Rectal smooth muscle tissue (tissue), 1 donor: ENCODE results near the gene VPS13A.
"Not testable (repeated sequence)": the region's sequence is repeated elsewhere in the genome, so short reads cannot be mapped to it uniquely, and the experiment has no call there.

Experiments
- H3K27ac ChIP-seq: one replicate; pipeline ENCODE4 v1.7.0; 2013; ENCODE audit warnings: low read depth, low read length, inconsistent platforms
- H3K27me3 ChIP-seq: one replicate; pipeline ENCODE4 v1.7.0; 2013; ENCODE audit warnings: low read length; ENCODE audit not compliant: control insufficient read depth, insufficient read depth
- H3K36me3 ChIP-seq: one replicate; pipeline ENCODE4 v1.7.0; 2013; ENCODE audit warnings: low read length; ENCODE audit not compliant: control insufficient read depth, insufficient read depth
- H3K4me1 ChIP-seq: one replicate; pipeline ENCODE4 v1.7.0; 2013; ENCODE audit warnings: low read length; ENCODE audit not compliant: control insufficient read depth, insufficient read depth
- H3K4me3 ChIP-seq: one replicate; pipeline ENCODE4 v1.7.0; 2013; ENCODE audit warnings: low read length
- H3K9ac ChIP-seq: one replicate; pipeline ENCODE4 v1.7.0; 2013; ENCODE audit warnings: low read length

Gene VPS13A

DNA sequence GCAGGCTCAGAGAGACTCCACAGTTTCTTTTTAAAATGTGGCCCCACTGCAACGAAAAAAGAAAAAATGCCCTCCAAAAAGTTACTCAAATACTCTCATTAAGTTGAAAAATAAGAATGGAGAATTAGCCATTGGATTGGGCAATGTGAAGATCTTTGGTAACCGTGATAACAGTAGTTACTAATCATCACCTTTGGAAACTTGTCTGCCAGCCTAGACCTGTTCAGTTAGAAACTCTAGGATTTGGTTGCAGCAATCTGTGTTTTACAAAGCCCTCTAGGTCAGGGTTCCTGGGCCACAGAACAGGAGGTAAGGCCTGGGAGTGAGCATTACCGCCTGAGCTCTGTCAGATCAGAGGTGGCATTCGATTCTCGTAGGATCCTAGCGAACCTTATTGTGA, 34.2 kb downstream of the VPS13A start:
- no peak overlapping the region for H3K4me3 ChIP-seq

DNA sequence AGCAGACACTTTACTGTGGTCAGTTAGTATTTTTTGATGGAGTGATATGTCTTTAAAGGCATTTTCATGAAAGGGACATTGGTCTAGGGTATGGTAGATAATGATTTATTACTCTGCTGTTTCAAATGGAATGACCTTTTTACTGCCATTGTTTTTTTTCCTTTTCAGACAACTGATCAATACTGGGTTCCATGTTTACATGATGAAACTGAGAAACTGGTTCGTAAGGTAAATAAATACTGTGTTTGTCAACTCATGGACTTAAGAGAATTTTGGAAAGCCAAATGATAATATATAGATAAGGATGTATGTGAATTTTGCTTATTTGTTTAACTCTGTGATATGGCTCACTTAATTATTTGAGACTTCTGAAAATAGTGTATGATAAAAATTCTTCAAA, 35.5 kb downstream of the VPS13A start:
- Histone ChIP-seq H3K4me1 (no peaks in the 10 kb centered on the region), H3K27me3 (no peaks in the 10 kb centered on the region), H3K27ac (no peak overlapping the region), H3K4me3 (no peak overlapping the region), H3K36me3 (no peaks in the 10 kb centered on the region), H3K9ac (no peak overlapping the region)

More for the DNA sequence above, 34.2 kb downstream of the VPS13A start:
- Histone ChIP-seq H3K27me3 (no peaks in the 10 kb centered on the region), H3K9ac (no peak overlapping the region), H3K36me3 (no peaks in the 10 kb centered on the region), H3K4me1 (no peaks in the 10 kb centered on the region), H3K27ac (no peak overlapping the region)

DNA sequence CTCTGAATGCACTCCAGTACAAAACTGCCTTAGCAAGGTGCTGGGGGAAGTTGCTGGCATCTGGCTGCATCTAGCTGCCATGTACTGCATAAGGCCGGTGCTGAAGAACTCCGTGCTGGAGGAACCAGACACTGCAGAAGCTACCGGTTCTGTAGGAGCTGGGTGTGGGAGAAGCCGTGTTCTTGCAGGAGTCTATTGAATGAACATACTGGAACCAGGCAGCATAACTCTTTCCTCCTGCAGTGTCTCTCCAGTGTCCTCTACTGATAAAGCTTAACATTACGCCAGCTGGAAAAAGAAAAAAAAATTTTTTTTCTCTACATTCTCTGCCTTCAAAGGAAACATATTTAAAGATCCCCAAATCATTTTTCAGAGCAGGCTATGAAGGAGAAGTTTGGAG, 38.5 kb downstream of the VPS13A start:
- Histone ChIP-seq H3K27ac (no peak overlapping the region), H3K4me1 (no peaks in the 10 kb centered on the region), H3K4me3 (no peak overlapping the region), H3K9ac (no peak overlapping the region), H3K36me3 (no peaks in the 10 kb centered on the region), H3K27me3 (no peaks in the 10 kb centered on the region)

DNA sequence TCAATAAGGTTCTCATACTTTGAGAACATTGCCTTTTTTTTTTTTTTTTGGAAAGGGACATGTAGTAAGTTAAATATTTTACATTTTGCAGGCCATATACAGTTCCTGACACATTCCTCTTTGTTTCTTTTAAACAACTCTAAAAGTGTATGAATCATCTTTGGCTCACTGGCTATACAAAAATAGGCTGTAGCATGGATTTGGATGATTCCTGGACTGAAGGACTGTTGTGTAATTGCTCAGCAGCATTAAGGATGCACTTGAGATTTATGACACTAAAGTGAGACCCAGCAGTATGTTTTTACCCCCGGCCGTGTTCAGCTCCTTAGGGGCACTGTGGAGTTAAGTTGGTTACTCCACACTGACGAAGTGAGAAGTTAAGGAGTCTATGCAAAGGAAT, 41.3 kb downstream of the VPS13A start:
- Histone ChIP-seq H3K27ac (no peak overlapping the region), H3K9ac (no peak overlapping the region), H3K36me3 (no peaks in the 10 kb centered on the region), H3K4me3 (no peak overlapping the region), H3K27me3 (no peaks in the 10 kb centered on the region), H3K4me1 (no peaks in the 10 kb centered on the region)

DNA sequence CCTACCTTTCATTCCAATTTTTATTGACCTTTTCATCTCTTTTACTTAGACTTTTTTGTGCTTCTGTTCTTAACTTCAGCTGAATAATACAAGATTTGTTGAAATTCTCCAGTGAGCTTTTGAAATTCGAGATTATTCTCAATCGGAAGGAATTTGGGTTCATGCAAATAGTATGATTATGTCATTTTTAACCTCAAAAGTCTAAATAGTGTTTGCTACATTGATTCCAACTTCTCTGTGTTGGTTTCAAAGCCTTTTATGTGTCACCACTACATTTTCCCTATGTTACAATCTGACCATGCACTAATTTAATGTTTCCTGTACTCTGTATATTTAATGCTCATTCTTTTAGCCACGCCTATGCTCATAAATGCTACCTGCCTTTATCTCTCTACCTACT, 44.1 kb downstream of the VPS13A start:
- H3K27me3 ChIP-seq = no peaks in the 10 kb centered on the region
- H3K4me1 ChIP-seq = no peaks in the 10 kb centered on the region
- H3K36me3 ChIP-seq = peaks cover 2% of the 10 kb centered on the region
- no peak overlapping the region for H3K9ac ChIP-seq
- no peak overlapping the region for H3K27ac ChIP-seq
- no peak overlapping the region for H3K4me3 ChIP-seq

DNA sequence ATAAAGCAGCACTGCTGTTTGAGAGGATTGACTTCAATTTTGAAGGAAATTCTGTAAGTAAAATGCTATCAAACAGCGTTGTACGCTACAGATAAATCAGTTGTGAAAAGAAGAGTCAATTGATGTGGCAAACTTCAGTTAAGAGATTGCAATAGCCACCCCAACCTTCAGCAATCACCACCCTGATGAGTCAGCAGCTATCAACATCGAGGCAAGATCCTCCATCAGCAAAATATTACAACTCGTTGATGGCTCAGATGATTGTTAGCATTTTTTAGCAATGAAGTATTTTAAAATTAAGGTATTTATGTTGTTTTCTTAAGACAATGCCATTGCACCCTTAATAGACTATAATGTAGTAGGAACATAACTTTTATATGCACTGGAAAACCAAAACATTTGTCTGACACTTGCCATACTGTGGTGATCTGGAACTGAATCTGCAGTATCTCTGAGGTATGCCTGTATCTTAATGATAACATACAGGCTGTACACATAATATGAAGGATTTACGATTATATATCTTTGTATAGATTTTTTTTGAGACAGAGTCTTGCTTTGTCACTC, 47.5 kb downstream of the VPS13A start:
- H3K27ac ChIP-seq = no peak overlapping the region
- H3K4me3 ChIP-seq = no peak overlapping the region
- H3K36me3 ChIP-seq = peaks cover 2% of the 10 kb centered on the region
- H3K27me3 ChIP-seq = no peaks in the 10 kb centered on the region
- H3K9ac ChIP-seq = no peak overlapping the region
- H3K4me1 ChIP-seq = no peaks in the 10 kb centered on the region

DNA sequence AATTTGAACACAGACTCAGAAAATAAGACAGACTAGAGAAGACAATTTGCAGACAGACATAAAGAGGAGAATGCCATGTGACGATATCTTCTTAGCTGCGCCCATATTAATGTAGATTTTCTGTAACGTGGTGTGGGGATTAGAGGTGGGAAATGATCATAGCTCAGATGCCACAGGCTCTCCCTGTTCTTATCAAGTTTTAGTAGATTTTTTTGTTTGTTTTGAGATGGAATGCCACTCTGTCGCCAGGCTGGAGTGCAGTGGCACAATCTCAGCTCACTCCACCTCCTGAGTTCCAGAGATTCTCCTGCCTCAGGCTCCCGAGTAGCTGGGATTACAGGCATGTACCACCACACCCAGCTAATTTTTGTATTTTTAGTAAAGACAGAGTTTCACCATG, 59.4 kb downstream of the VPS13A start:
- no peak overlapping the region for H3K4me3 ChIP-seq
- H3K9ac ChIP-seq = no peak overlapping the region
- no peaks in the 10 kb centered on the region for H3K27me3 ChIP-seq
- H3K36me3 ChIP-seq = peaks cover 2% of the 10 kb centered on the region
- H3K4me1 ChIP-seq = no peaks in the 10 kb centered on the region
- no peak overlapping the region for H3K27ac ChIP-seq

DNA sequence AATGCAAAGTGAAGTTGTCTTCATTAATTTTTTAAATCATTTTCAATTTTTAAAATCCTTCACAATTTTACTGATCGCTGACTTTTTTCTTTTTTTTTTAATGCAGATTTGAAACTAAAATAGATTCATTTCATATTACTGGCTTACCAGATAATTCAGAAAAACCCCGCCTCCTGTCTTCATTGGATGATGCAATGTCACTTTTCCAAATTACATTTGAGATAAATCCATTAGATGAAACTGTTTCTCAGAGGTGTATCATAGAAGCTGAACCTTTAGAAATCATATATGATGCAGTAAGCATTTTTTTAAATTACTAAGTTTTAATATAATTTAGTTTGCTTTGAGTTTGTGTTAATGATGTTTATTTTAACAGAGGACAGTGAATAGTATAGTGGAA, 60.6 kb downstream of the VPS13A start:
- H3K27me3 ChIP-seq = no peaks in the 10 kb centered on the region
- no peaks in the 10 kb centered on the region for H3K4me1 ChIP-seq
- no peak overlapping the region for H3K27ac ChIP-seq
- H3K36me3 ChIP-seq = peaks cover 3% of the 10 kb centered on the region
- no peak overlapping the region for H3K4me3 ChIP-seq
- H3K9ac ChIP-seq = no peak overlapping the region

DNA sequence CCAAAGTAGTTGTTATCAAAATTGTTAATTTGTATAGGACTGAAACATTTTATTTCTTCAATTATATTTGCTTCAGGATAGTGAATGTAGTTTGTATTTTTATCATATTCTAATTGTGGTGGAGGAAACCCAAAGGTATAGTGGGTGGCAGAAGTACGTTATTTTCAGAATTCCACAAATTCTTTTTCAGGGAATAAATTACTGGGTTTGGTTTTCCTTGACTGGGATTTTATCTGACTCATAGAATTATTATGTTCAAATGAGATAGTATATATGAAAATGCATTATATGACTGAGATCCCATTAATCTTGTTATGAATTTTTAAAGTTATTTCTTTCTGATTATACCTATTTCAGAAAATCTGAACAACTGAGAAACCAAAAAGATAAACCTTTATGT, 73.7 kb downstream of the VPS13A start:
- no peak overlapping the region for H3K4me3 ChIP-seq
- H3K27ac ChIP-seq = no peak overlapping the region
- H3K4me1 ChIP-seq = no peaks in the 10 kb centered on the region
- no peaks in the 10 kb centered on the region for H3K27me3 ChIP-seq
- no peaks in the 10 kb centered on the region for H3K36me3 ChIP-seq
- no peak overlapping the region for H3K9ac ChIP-seq

DNA sequence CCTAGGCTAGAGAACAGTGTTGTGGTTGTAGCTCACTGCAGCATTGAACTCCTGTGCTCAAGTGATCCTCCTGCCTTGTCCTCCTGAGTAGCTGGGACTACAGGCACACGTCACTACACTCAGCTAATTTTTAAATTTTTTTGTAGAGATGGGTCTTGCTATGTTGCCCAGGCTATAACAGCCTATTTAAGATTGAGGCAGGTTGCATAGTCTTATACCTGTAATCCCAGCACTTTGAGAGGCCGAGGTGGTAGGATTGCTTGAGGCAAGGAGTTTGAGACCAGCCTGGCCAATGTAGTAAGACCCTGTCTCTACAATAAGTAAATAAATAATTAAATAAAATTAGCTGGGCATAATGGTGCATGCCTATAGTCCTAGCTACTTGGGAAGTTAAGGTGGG, 79.9 kb downstream of the VPS13A start:
- Histone ChIP-seq H3K4me1 (no peaks in the 10 kb centered on the region), H3K27ac (no peak overlapping the region), H3K4me3 (no peak overlapping the region), H3K9ac (no peak overlapping the region), H3K36me3 (no peaks in the 10 kb centered on the region), H3K27me3 (no peaks in the 10 kb centered on the region)

DNA sequence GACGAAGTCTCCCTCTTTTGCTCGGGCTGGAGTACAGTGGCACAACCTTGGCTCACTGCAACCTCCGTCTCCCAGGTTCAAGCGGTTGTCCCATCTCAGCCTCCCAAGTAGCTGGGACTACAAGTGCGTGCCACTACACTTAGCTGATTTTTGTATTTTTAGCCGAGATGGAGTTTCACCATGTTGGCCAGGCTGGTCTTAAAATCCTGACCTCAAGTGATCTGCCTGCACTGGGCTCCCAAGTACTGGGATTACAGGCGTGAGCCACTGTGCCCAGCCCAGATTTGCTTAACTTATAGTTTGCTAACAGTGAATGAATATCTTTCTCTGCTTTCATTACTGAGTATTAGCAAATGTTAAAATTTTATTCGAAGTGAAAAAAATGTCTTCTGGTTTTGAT, 84.3 kb downstream of the VPS13A start:
- H3K4me3 ChIP-seq = no peak overlapping the region
- no peak overlapping the region for H3K27ac ChIP-seq
- no peaks in the 10 kb centered on the region for H3K36me3 ChIP-seq
- H3K9ac ChIP-seq = no peak overlapping the region
- H3K27me3 ChIP-seq = no peaks in the 10 kb centered on the region
- H3K4me1 ChIP-seq = no peaks in the 10 kb centered on the region

DNA sequence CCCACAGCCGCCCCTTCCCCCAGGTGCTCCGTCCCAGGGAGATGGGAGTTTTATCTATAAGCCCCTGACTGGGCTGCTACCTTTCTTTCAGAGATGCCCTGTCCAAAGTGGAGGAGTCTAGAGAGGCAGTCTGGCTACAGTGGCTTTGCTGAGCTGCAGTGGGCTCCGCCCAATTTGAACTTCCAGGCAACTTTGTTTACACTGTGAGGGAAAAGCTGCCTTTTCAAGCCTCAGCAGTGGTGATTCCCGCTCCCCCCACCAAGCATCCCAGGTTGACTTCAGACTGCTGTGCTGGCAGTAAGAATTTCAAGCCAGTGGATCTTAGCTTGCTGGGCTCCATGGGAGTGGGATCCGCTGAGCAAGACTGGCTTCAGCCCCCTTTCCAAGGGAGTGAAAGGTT, 90.4 kb downstream of the VPS13A start:
- not testable (repeated sequence) for H3K27me3 ChIP-seq, H3K36me3 ChIP-seq, H3K4me3 ChIP-seq, H3K4me1 ChIP-seq, H3K27ac ChIP-seq, H3K9ac ChIP-seq

DNA sequence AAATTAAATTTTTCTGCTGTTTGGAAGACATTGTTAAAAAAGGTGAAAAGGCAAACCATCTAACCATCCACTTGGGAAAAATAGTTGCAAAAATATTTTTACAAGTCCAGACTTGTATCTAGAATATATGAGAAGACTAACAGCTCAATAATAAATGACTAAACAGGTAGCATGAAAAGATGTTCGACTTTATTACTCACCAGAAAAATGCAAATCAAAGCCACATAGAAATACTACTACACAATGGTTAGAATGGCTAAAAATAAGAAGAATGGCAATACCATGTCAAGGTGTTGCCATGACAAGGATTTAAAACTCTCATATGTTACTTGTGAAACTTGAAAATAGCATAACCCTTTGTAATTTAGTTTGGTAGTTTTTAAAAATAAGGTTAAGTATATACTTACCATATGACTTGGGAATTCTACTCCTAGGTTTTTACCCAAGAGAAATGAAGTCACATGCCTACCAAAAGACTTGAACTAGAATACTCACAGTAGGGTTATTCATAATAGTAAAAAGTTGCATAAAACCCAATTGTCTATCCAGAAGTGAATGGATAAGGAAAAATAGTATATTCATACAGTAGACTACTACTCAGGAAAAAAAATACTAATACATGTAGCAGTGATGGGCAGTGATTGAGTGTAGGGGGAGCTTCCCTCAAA, 93.8 kb downstream of the VPS13A start:
- Histone ChIP-seq H3K27me3 (no peaks in the 10 kb centered on the region), H3K4me3 (no peak overlapping the region), H3K9ac (no peak overlapping the region), H3K36me3 (no peaks in the 10 kb centered on the region), H3K27ac (no peak overlapping the region), H3K4me1 (no peaks in the 10 kb centered on the region)
